Measurements from ENCODE around the gene HYAL3. TPM values are rescaled to one million over a fixed set of nuclear protein-coding genes. Genes with fewer than 3 reads are reported as not detected.
A peak's percentile ranks its signal among the peaks of the same experiment; 100 is the strongest.

HYAL3 gene
- total and polyA plus RNA-seq, 2 of the 8 experiments (the other 6 are each of a cell fraction or from before 2014, with no cell fraction given) = 3.2 to 12.2 TPM

DNA sequence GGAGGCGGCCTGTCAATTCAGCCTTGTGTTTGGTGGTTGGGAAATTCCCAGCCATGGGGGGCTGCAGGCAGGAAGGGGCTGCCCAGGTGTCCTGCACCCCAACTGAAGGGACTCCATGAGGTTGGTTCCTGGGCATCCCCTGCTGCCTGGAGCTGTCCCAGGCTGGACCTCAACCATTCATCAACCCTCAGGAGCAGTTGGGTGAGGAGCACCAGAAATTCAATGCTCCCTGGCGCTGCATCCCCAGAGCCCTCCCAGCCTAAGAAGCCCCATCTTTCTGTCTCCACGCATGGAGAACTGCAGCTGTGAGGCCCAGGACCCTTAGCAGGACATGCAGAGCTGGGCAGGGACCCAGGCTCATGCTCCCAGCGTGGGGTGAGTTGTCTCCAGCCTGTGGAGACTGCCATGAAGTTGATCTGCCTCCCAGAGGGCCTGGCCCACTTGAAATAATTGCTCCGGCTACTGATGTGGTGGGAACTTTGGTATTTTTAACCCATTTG, 38.2 kb downstream of the HYAL3 start:
- Histone ChIP-seq H4K5ac (ENCODE audit: insufficient read length, low read depth, low read length) (no peak overlapping the region), H3K56ac (replicated peaks; ENCODE audit: insufficient read length, low read depth, low read length) (no peak overlapping the region), H3K4me3 (ENCODE audit: extremely low read depth in 1 of 4, insufficient read depth in 2 of 4, low read depth in 3 of 4, low read length in 4 of 4) (peak overlapping the region in 3 of 4 experiments; percentile 28 to 60 (median 40); a peak in 4 of 8 replicates), H3K9ac (replicated peaks in 1 of 4; ENCODE audit: extremely low read depth in 1 of 4, low read depth in 3 of 4, low read length in 3 of 4) (0 out of 7 replicates have a peak overlapping the region, but pooled peaks of 2 of the 4 experiments have one; percentile 76 to 79), H2BK120ac (replicated peaks; ENCODE audit: low read depth, low read length) (peak overlapping the region; percentile 67), H2BK5ac (ENCODE audit: low read depth, low read length) (peak overlapping the region; percentile 27; the same call in 1 of the 2 replicates), H2BK15ac (ENCODE audit: low read length) (peak overlapping the region; percentile 92), H3K27ac (ENCODE audit: low read depth, low read length) (no peak overlapping the region), H4K20me1 (replicated peaks in 1 of 2; ENCODE audit: control insufficient read depth in 1 of 2, insufficient read depth in 2 of 2, low read length in 2 of 2) (peaks cover 2 to 7% of the 10 kb centered on the region in 2 experiments), H3K27me3 (replicated peaks in 1 of 4; ENCODE audit: control insufficient read depth in 3 of 4, extremely low read depth in 1 of 4, insufficient read depth in 3 of 4, low read length in 3 of 4) (no peaks in the 10 kb centered on the region; a peak in 1 of 7 replicates), H3K14ac (ENCODE audit: insufficient read length) (no peak overlapping the region), H3K4me2 (ENCODE audit: insufficient read depth in 1 of 2, low read depth in 2 of 2, low read length in 2 of 2) (peak overlapping the region; percentile 40 to 73; a peak in 3 of 4 replicates), H2AK5ac (ENCODE audit: low read depth, low read length) (no peak overlapping the region), H3K36me3 (ENCODE audit: control insufficient read depth in 2 of 4, insufficient read depth in 4 of 4, low read length in 3 of 4) (peaks cover 12 to 23% (median 16%) of the 10 kb centered on the region in 4 experiments; a peak in 6 of 8 replicates), H3K9me3 (ENCODE audit: insufficient read depth in 2 of 2, low read depth in 1 of 2, low read length in 1 of 2) (no peaks in the 10 kb centered on the region), H3K79me1 (ENCODE audit: low read depth, low read length) (no peaks in the 10 kb centered on the region), H3K79me2 (ENCODE audit: control insufficient read depth in 1 of 2, insufficient read depth in 2 of 2, low read length in 2 of 2) (no peaks in the 10 kb centered on the region), H4K91ac (replicated peaks; ENCODE audit: insufficient read length, low read length) (peak overlapping the region; percentile 68), H2AFZ (ENCODE audit: low read length) (no peak overlapping the region), H2BK12ac (ENCODE audit: low read depth, low read length) (peak overlapping the region; percentile 78; the same call in 1 of the 2 replicates), H3K4ac (replicated peaks; ENCODE audit: insufficient read length, low read depth, low read length) (no peak overlapping the region), H3K23me2 (ENCODE audit: low read depth, low read length) (peaks cover 2% of the 10 kb centered on the region; the same call in 1 of the 2 replicates), H3K18ac (ENCODE audit: extremely low read depth, low read length) (peak overlapping the region; percentile 84; the same call in 1 of the 2 replicates), H3K4me1 (replicated peaks in 1 of 4; ENCODE audit: control insufficient read depth in 3 of 4, insufficient read depth in 4 of 4, low read length in 3 of 4) (peaks cover 0 to 33% (median 27%) of the 10 kb centered on the region in 4 experiments; a peak in 6 of 7 replicates), H4K8ac (ENCODE audit: extremely low read depth, insufficient read depth, low read length) (peak overlapping the region; percentile 83; the same call in 1 of the 2 replicates), H3K23ac (ENCODE audit: insufficient read length) (no peak overlapping the region), H2BK20ac (ENCODE audit: low read length) (no peak overlapping the region)
- FAIRE-seq (no peak), DNase-seq (ENCODE audit: low read depth in 1 of 2, low spot score in 2 of 2) (no peak)
- WGBS, 2 experiments (ENCODE audit: extremely low coverage in 1 of 2, insufficient coverage in 1 of 2, insufficient read length in 1 of 2, insufficient replicate concordance in 2 of 2, low coverage in 1 of 2, low lambda C conversion rate in 2 of 2, missing lambda C conversion rate in 1 of 2) = 87% methylated on average over 5 of the region's 5 CpGs; no CpG with 5 or more reads in 1 of the 2 experiments
- ChIA-PET POLR2A (ENCODE audit: partially characterized antibody) (interaction anchor here (0.8 to 4.3 kb wide), 13 partner anchors 10 to 134 kb away, joined by 3 to 35 read pairs (median 4); partner anchors contain the start of genes HYAL3, IFRD2, NAA80 and SEMA3B), CTCF (ENCODE audit: partially characterized antibody) (interaction anchor here (1.1 to 53.5 kb wide), 7 partner anchors 9 to 68 kb away, joined by 3 to 2149 read pairs (median 142); partner anchors contain the start of genes GNAI2, GNAT1, HYAL2 and LSMEM2)
- no peak for TF ChIP-seq NANOG (IDR thresholded peaks at IDR 0.05; ENCODE audit: insufficient read depth, low read depth, low read length, poor library complexity, severe bottlenecking)
- TF ChIP-seq HDAC6 (IDR thresholded peaks at IDR 0.05; ENCODE audit: low read depth, low read length) = no peak
- no peak for TF ChIP-seq SP4 (IDR thresholded peaks at IDR 0.05; ENCODE audit: low read length)
- TF ChIP-seq SIN3A (conservative IDR thresholded peaks at IDR 0.05 in 1 of 2, IDR thresholded peaks at IDR 0.05 in 1 of 2; ENCODE audit: low read depth in 1 of 2, low read length in 2 of 2) = no peak
- TF ChIP-seq RXRA (IDR thresholded peaks at IDR 0.05; ENCODE audit: insufficient read depth, low read depth, low read length) = no peak
- no peak for TF ChIP-seq NRF1 (IDR thresholded peaks at IDR 0.05; ENCODE audit: low read depth, low read length)
- no peak for TF ChIP-seq BCL11A (IDR thresholded peaks at IDR 0.05; ENCODE audit: low read depth in 2 of 2, low read length in 2 of 2)
- no peak for TF ChIP-seq ZNF274 (IDR thresholded peaks at IDR 0.05; ENCODE audit: borderline replicate concordance, extremely low read depth, low read length)
- no peak for TF ChIP-seq TAF1 (IDR thresholded peaks at IDR 0.05; ENCODE audit: low read depth, low read length)
- TF ChIP-seq KDM1A (IDR thresholded peaks at IDR 0.05; ENCODE audit: borderline replicate concordance, low read length) = no peak
- TF ChIP-seq TAF7 (optimal IDR thresholded peaks at IDR 0.05; ENCODE audit: borderline replicate concordance, low read depth, low read length) = no peak
- TF ChIP-seq SUZ12 (IDR thresholded peaks at IDR 0.05; ENCODE audit: low read length) = no peak

All from H1 (cell line).